Neural cell (in vitro differentiated cells): ENCODE results near the gene FERMT2. TPM values are rescaled to one million over a fixed set of nuclear protein-coding genes. Genes with fewer than 3 reads are reported as not detected.

Experiments
- H2AFZ ChIP-seq: fragments of 200-600, 300-800 bp; sonication (generic), shearing (Covaris generic); 2 replicates; pipeline ENCODE4 v1.6.0; 2014; ENCODE audit warnings: low read depth, mild to moderate bottlenecking, antibody characterized with exemption, low read length, moderate library complexity
- H3F3A ChIP-seq: fragments of 200-600 bp; shearing (Covaris generic); 2 replicates; pipeline ENCODE4 v1.6.1; 2016; ENCODE audit warnings: mild to moderate bottlenecking, moderate library complexity, mixed read lengths, antibody characterized with exemption, low read length; ENCODE audit not compliant: insufficient read depth, poor library complexity, severe bottlenecking
- H3K27ac ChIP-seq: fragments of 200-600, 300-800 bp; sonication (generic), shearing (Covaris generic); 2 replicates; pipeline ENCODE4 v1.5.1; 2014; ENCODE audit warnings: mild to moderate bottlenecking, low read length, moderate library complexity
- H3K27me3 ChIP-seq: fragments of 300-800, 200-600 bp; sonication (generic), shearing (Covaris generic); 2 replicates; pipeline ENCODE4 v1.6.0; 2014; ENCODE audit warnings: mild to moderate bottlenecking, low read depth, low read length, moderate library complexity; ENCODE audit not compliant: insufficient read depth
- H3K36me3 ChIP-seq: fragments of 300-800, 200-600 bp; sonication (generic), shearing (Covaris generic); 2 replicates; pipeline ENCODE4 v1.5.1; 2014; ENCODE audit warnings: mild to moderate bottlenecking, antibody characterized with exemption, low read length, moderate library complexity; ENCODE audit not compliant: insufficient read depth
- H3K4me2 ChIP-seq: fragments of 300-800, 200-600 bp; sonication (generic), shearing (Covaris generic); 2 replicates; pipeline ENCODE4 v1.6.0; 2014; ENCODE audit warnings: mild to moderate bottlenecking, low read length
- H3K4me3 ChIP-seq: fragments of 300-800, 200-600 bp; sonication (generic), shearing (Covaris generic); 2 replicates; pipeline ENCODE4 v1.5.1; 2014; ENCODE audit warnings: mild to moderate bottlenecking, low read length, moderate library complexity
- H3K79me2 ChIP-seq: fragments of 200-600 bp; shearing (Covaris generic); replicated peaks from 2 replicates; pipeline ENCODE4 v1.6.0; 2014; ENCODE audit warnings: mild to moderate bottlenecking, low read length, moderate library complexity; ENCODE audit not compliant: insufficient read depth
- H3K9ac ChIP-seq: fragments of 300-800, 200-600 bp; sonication (generic), shearing (Covaris generic); 2 replicates; pipeline ENCODE4 v1.6.1; 2016; ENCODE audit warnings: mild to moderate bottlenecking, low read length, mixed read lengths
- H3K9me2 ChIP-seq: fragments of 200-600 bp; shearing (Covaris generic); 2 replicates; pipeline ENCODE4 v1.6.1; 2016; ENCODE audit warnings: mild to moderate bottlenecking, low read length, mixed read lengths; ENCODE audit not compliant: insufficient read depth
- H3K9me3 ChIP-seq: fragments of 200-600, 300-800 bp; sonication (generic), shearing (Covaris generic); 2 replicates; pipeline ENCODE4 v1.6.1; 2016; ENCODE audit warnings: mild to moderate bottlenecking, mixed run types, low read length, moderate library complexity, mixed read lengths
- H4K20me1 ChIP-seq: fragments of 200-600 bp; shearing (Covaris generic); 2 replicates; pipeline ENCODE4 v1.6.1; 2016; ENCODE audit warnings: mild to moderate bottlenecking, mixed run types; ENCODE audit not compliant: insufficient read depth
- EP300 ChIP-seq: fragments of 450-650 bp; conservative IDR thresholded peaks from 2 replicates; pipeline ENCODE4 v1.6.1; 2014; ENCODE audit warnings: antibody characterized with exemption, mild to moderate bottlenecking, moderate library complexity; ENCODE audit not compliant: poor library complexity, severe bottlenecking
- EZH2 ChIP-seq: fragments of 200-600, 300-800 bp; shearing (Covaris generic), sonication (generic); IDR thresholded peaks from 2 replicates; pipeline ENCODE4 v1.6.1; 2014; ENCODE audit warnings: antibody characterized with exemption, low read length, borderline replicate concordance, mild to moderate bottlenecking; ENCODE audit not compliant: insufficient read depth, poor library complexity, severe bottlenecking
- MXI1 ChIP-seq: fragments of 450-650 bp; conservative IDR thresholded peaks from 2 replicates; pipeline ENCODE4 v1.6.1; 2014; ENCODE audit warnings: antibody characterized with exemption, mild to moderate bottlenecking; ENCODE audit not compliant: poor library complexity, severe bottlenecking
- POLR2AphosphoS5 ChIP-seq: IDR thresholded peaks from 2 replicates; pipeline ENCODE4 v1.6.1; 2012
- RAD21 ChIP-seq: fragments of 450-650 bp; conservative IDR thresholded peaks from 2 replicates; pipeline ENCODE4 v1.6.1; 2014; ENCODE audit warnings: antibody characterized with exemption, mild to moderate bottlenecking, moderate library complexity
- SMC3 ChIP-seq: fragments of 450-650 bp; conservative IDR thresholded peaks from 2 replicates; pipeline ENCODE4 v1.6.1; 2014; ENCODE audit warnings: antibody characterized with exemption, mild to moderate bottlenecking, moderate library complexity; ENCODE audit not compliant: poor library complexity
- TAF1 ChIP-seq: IDR thresholded peaks from 2 replicates; pipeline ENCODE4 v1.6.1; 2012; ENCODE audit warnings: low read depth
- polyA plus RNA-seq: library from polyadenylated mRNA; depleted of rRNA; stranded (reverse); fragments of >200 nt; gene quantifications from 2 replicates; pipeline ENCODE4 v1.2.3, GENCODE V29; 2014
- TF ChIP-seq, protein P1 (sequence below): fragments of 450-650 bp; IDR thresholded peaks from 2 replicates; pipeline ENCODE4 v1.5.1; 2014; ENCODE audit warnings: antibody characterized with exemption, mild to moderate bottlenecking, moderate library complexity; ENCODE audit not compliant: poor library complexity, severe bottlenecking
- TF ChIP-seq, protein P2 (sequence below): IDR thresholded peaks from 2 replicates; pipeline ENCODE4 v1.6.1; 2012; ENCODE audit warnings: borderline replicate concordance

FERMT2 gene
- polyA plus RNA-seq, 1 donor from 2014 or later: 59.6 TPM

DNA sequence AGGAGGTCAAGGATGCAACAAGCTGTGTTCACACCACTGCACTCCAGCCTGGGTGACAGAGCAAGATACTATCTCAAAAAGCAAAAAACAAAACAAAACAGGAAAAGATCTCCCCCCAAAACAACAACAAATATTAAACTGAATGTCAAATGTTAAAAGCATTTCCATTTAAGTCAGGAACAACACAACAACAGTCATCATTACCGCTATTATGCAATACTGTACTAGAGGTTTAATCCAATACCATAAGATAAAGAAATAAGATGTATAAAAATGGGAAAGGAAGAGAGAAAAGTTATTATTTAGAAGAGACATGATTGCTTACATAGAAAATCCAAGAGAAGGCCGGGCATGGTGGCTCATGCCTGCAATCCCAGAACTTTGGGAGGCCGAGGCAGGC lies 36.6 kb downstream of the FERMT2 start:
- Histone ChIP-seq H2AFZ (no peak overlapping the region), H3K9me2 (no peaks in the 10 kb centered on the region), H3K4me2 (no peak overlapping the region), H3K9ac (no peak overlapping the region), H4K20me1 (no peaks in the 10 kb centered on the region), H3K9me3 (no peaks in the 10 kb centered on the region), H3K27ac (no peak overlapping the region), H3K79me2 (no peaks in the 10 kb centered on the region), H3F3A (no peaks in the 10 kb centered on the region), H3K36me3 (no peaks in the 10 kb centered on the region), H3K27me3 (no peaks in the 10 kb centered on the region), H3K4me3 (no peak overlapping the region)
- TF ChIP-seq POLR2AphosphoS5: no peak
- TF ChIP-seq, protein P1, sequence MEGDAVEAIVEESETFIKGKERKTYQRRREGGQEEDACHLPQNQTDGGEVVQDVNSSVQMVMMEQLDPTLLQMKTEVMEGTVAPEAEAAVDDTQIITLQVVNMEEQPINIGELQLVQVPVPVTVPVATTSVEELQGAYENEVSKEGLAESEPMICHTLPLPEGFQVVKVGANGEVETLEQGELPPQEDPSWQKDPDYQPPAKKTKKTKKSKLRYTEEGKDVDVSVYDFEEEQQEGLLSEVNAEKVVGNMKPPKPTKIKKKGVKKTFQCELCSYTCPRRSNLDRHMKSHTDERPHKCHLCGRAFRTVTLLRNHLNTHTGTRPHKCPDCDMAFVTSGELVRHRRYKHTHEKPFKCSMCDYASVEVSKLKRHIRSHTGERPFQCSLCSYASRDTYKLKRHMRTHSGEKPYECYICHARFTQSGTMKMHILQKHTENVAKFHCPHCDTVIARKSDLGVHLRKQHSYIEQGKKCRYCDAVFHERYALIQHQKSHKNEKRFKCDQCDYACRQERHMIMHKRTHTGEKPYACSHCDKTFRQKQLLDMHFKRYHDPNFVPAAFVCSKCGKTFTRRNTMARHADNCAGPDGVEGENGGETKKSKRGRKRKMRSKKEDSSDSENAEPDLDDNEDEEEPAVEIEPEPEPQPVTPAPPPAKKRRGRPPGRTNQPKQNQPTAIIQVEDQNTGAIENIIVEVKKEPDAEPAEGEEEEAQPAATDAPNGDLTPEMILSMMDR: no peak
- TF ChIP-seq TAF1: no peak
- no peak for TF ChIP-seq SMC3
- TF ChIP-seq RAD21: no peak
- TF ChIP-seq, protein P2, sequence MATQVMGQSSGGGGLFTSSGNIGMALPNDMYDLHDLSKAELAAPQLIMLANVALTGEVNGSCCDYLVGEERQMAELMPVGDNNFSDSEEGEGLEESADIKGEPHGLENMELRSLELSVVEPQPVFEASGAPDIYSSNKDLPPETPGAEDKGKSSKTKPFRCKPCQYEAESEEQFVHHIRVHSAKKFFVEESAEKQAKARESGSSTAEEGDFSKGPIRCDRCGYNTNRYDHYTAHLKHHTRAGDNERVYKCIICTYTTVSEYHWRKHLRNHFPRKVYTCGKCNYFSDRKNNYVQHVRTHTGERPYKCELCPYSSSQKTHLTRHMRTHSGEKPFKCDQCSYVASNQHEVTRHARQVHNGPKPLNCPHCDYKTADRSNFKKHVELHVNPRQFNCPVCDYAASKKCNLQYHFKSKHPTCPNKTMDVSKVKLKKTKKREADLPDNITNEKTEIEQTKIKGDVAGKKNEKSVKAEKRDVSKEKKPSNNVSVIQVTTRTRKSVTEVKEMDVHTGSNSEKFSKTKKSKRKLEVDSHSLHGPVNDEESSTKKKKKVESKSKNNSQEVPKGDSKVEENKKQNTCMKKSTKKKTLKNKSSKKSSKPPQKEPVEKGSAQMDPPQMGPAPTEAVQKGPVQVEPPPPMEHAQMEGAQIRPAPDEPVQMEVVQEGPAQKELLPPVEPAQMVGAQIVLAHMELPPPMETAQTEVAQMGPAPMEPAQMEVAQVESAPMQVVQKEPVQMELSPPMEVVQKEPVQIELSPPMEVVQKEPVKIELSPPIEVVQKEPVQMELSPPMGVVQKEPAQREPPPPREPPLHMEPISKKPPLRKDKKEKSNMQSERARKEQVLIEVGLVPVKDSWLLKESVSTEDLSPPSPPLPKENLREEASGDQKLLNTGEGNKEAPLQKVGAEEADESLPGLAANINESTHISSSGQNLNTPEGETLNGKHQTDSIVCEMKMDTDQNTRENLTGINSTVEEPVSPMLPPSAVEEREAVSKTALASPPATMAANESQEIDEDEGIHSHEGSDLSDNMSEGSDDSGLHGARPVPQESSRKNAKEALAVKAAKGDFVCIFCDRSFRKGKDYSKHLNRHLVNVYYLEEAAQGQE: no peak
- no peak for TF ChIP-seq EZH2
- no peak for TF ChIP-seq MXI1
- no peak for TF ChIP-seq EP300

DNA sequence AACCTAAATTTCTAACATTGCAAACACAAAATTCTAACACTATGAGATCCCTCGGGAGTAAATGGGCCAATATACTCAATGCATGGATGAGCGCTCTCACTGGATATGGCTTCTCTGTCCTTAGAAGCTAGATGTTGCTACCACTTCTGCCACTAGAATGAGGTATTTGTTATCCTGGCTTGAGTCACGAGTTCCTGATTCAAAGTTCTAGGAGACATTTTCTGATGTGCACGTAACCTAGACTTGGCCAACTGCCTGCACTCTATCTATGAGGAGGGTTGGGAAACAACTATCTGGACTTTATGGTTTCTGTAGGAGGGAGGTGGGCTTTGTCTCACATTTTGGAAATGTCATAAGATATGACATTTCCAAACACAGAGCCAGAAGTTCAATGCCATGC lies 37.6 kb downstream of the FERMT2 start:
- Histone ChIP-seq H3F3A (no peaks in the 10 kb centered on the region), H3K36me3 (no peaks in the 10 kb centered on the region), H3K9ac (no peak overlapping the region), H3K9me2 (no peaks in the 10 kb centered on the region), H3K27me3 (no peaks in the 10 kb centered on the region), H3K27ac (no peak overlapping the region), H3K4me3 (no peak overlapping the region), H3K4me2 (no peak overlapping the region), H3K9me3 (no peaks in the 10 kb centered on the region), H3K79me2 (no peaks in the 10 kb centered on the region), H4K20me1 (no peaks in the 10 kb centered on the region), H2AFZ (no peak overlapping the region)
- no peak for TF ChIP-seq MXI1
- TF ChIP-seq SMC3: no peak

DNA sequence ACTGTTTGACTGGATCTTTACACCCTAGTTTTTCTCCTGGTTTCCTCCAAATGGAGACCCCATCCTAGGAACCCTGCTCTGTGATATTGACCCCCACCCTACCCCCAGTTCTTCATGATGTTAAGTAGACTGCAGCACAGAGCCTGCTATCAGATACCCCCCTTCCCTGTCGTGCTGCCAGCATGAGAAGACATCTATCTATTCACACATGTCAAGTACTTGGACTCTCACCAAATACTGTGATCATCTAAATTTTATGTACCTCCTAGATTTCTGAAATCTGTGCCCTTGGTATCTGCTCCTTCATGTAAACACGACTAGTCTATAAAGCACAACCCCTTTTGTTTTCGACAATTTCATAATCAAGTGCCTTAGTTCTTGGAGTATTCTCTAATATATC lies 38.9 kb downstream of the FERMT2 start:
- no peaks in the 10 kb centered on the region for H3K9me3 ChIP-seq
- TF ChIP-seq, protein P2: no peak
- TF ChIP-seq TAF1 (no peak), RAD21 (no peak), SMC3 (no peak), POLR2AphosphoS5 (no peak), EZH2 (no peak), MXI1 (no peak), EP300 (no peak)
- TF ChIP-seq, protein P1: no peak
- H3K27ac ChIP-seq: no peak overlapping the region

More for the DNA sequence above, 38.9 kb downstream of the FERMT2 start:
- Histone ChIP-seq H3K27me3 (no peaks in the 10 kb centered on the region), H4K20me1 (no peaks in the 10 kb centered on the region), H3K79me2 (peaks cover 4% of the 10 kb centered on the region), H3K4me2 (no peak overlapping the region), H3K4me3 (no peak overlapping the region), H3K9me2 (no peaks in the 10 kb centered on the region), H3F3A (no peaks in the 10 kb centered on the region), H3K9ac (no peak overlapping the region), H3K36me3 (no peaks in the 10 kb centered on the region), H2AFZ (no peak overlapping the region)
